Stomach (tissue), 9 donors: ENCODE measurements around the gene NDUFV1. TPM values are rescaled to one million over a fixed set of nuclear protein-coding genes. Genes with fewer than 3 reads are reported as not detected.

ENCODE experiments used
- DNase-seq, 2 donors: peaks; one replicate each; pipeline versions ENCODE4 v3.0.0 to v3.0.0-alpha.2; 2013 to 2019
- H3K27ac ChIP-seq, 5 donors: fragments of 200-600 bp in 4 of 5; sonication (generic) in 4 of 5; one replicate each; pipeline ENCODE4 v1.5.1; 2013 to 2019; ENCODE audit warnings: mild to moderate bottlenecking in 1 of 5, moderate library complexity in 1 of 5
- H3K27me3 ChIP-seq, 3 donors: fragments of 200-600 bp; sonication (generic); one replicate each; pipeline ENCODE4 v1.5.1; 2017 to 2019; ENCODE audit warnings: mixed run types in 1 of 3
- H3K36me3 ChIP-seq, 4 donors: fragments of 200-600 bp; sonication (generic); 1 replicate in 3 of 4; 2 replicates in 1 of 4; pipeline ENCODE4 v1.5.1; 2016 to 2019
- H3K4me1 ChIP-seq, 4 donors: fragments of 200-600 bp; sonication (generic); one replicate each; pipeline ENCODE4 v1.5.1; 2016 to 2019
- H3K4me3 ChIP-seq, 4 donors: fragments of 200-600 bp; sonication (generic) in 3 of 4; one replicate each; pipeline ENCODE4 v1.5.1; 2016 to 2019; ENCODE audit warnings: mild to moderate bottlenecking in 1 of 4
- H3K9me3 ChIP-seq, 4 donors: fragments of 200-600 bp; sonication (generic); one replicate each; pipeline ENCODE4 v1.5.1; 2016 to 2019
- EP300 ChIP-seq: sonication (generic); formaldehyde crosslinking; IDR thresholded peaks from one replicate; pipeline ENCODE4 v1.6.1; 2017; ENCODE audit warnings: antibody characterized with exemption
- POLR2A ChIP-seq, 4 donors: fragments of 450-650 bp; IDR thresholded peaks; one replicate each; pipeline ENCODE4 v1.6.1; 2016; ENCODE audit warnings: antibody characterized with exemption in 4 of 4, control low read depth in 2 of 4, mild to moderate bottlenecking in 1 of 4, moderate library complexity in 1 of 4
- POLR2AphosphoS5 ChIP-seq, 3 donors: sonication (generic); formaldehyde crosslinking; IDR thresholded peaks; one replicate each; pipeline ENCODE4 v1.6.1; 2016; ENCODE audit warnings: antibody characterized with exemption in 3 of 3
- WGBS, 5 donors: extraction: QIAGEN DNeasy Blood & Tissue Kit in 3 of 5; methylation state at CpG; one replicate each; pipeline versions ENCODE4 v1.1.5 to v1.1.7; 2013 to 2018; 5-methylcytosine and 5-hydroxymethylcytosine counted together
- intact Hi-C: fragments of 100-400 bp; cut with DNase I; formaldehyde crosslinking; loops from one replicate; pipeline ENCODE4 v1.15.1; 2023; ENCODE audit warnings: low total_unique reads
- polyA plus RNA-seq, 3 donors: library from polyadenylated mRNA; stranded (reverse); fragments of 200-250 nt; gene quantifications; one replicate each; pipeline ENCODE4 v1.2.3, GENCODE V29; 2013
- total RNA-seq, 5 donors: library from RNA; depleted of rRNA; stranded (reverse); fragments of >200 nt; gene quantifications; one replicate each; pipeline versions ENCODE4 v1.1.0 to v1.2.3, GENCODE V29; 2014 to 2016
- TF ChIP-seq, protein P1 (sequence below), 7 experiments: fragments of 450-650 bp in 4 of 7; fragments of 200-600 bp in 3 of 7; sonication (generic) in 3 of 7; IDR thresholded peaks; one replicate each; pipeline ENCODE4 v1.5.1; 2016 to 2019; ENCODE audit warnings: antibody characterized with exemption in 7 of 7, control low read depth in 2 of 7, mild to moderate bottlenecking in 1 of 7
- donor health status: healthy with polysubstance abuse.
- donor health status: Bipolar disorder and iron deficiency.
- donor health status: healthy.

The NDUFV1 gene
- total and polyA plus RNA-seq, 8 donors, result 148 to 806 (median 200) TPM

DNA sequence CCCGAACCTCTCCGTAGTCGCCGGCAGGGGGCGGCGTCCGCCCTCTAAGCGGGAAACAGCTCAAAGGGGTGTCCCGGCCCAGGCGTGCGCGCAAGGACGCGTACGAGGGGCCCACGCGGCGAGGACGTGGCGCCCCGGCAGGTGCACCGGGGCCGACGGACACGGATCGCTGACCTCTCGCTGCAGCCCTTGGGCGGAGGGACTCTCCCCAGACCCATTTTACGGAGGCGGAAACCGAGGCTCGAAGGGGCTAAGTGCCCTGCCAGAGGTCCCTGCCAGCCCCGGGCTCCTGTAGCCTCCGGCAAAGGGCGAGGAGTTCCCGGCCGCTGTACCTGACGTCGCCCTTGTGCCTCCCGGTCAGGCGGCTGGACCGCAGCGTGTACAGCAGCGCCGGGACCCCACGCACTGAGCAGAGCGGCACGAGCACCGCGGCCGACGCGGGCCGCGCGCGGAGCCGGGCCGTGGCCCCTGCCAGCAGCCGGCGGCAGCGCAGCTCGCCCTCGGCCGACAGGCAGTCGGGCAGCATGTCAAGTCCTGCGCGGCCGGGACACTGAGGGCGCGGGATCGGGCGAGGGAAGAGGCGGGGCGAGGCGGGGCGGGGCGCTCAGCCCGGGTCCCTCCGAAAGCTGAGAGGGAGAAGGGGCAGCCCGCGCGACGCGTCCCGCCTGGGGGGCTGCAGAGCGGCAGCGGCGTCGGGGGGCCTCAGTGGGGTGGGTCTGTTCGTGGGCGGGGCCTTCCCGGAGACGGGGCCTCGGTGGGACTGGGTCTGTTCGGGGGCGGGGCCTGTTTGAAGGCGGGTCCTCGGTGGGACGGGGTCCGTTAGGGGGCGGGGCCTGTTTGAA is 22.9 kb downstream of the NDUFV1 start, which contains the start of gene NUDT8:
Gene NUDT8, minus strand, starts transcription at position 552 of the 842 bp plus-strand sequence. Its CDS starts 26 bp downstream, at position 526.
- H3K9me3 ChIP-seq, result no peaks in the 10 kb centered on the region
- H3K27me3 ChIP-seq, result no peaks in the 10 kb centered on the region
- peak within 1 kb of the TSS; percentile 93 to 98 (median 96) for H3K27ac ChIP-seq
- 0 to 1% (median 0%) methylated on average over 47 to 98 of the region's 102 CpGs for WGBS, 5 donors
- no peak for TF ChIP-seq EP300
- TF ChIP-seq, protein P1, sequence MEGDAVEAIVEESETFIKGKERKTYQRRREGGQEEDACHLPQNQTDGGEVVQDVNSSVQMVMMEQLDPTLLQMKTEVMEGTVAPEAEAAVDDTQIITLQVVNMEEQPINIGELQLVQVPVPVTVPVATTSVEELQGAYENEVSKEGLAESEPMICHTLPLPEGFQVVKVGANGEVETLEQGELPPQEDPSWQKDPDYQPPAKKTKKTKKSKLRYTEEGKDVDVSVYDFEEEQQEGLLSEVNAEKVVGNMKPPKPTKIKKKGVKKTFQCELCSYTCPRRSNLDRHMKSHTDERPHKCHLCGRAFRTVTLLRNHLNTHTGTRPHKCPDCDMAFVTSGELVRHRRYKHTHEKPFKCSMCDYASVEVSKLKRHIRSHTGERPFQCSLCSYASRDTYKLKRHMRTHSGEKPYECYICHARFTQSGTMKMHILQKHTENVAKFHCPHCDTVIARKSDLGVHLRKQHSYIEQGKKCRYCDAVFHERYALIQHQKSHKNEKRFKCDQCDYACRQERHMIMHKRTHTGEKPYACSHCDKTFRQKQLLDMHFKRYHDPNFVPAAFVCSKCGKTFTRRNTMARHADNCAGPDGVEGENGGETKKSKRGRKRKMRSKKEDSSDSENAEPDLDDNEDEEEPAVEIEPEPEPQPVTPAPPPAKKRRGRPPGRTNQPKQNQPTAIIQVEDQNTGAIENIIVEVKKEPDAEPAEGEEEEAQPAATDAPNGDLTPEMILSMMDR (IDR thresholded peaks at IDR 0.05), result peak in 5 of 7 experiments; percentile 15 to 90 (median 77)
- TF ChIP-seq POLR2AphosphoS5 (IDR thresholded peaks at IDR 0.05), result peak in 2 of 3 donors; percentile 54 to 84
- no peak for TF ChIP-seq POLR2A (IDR thresholded peaks at IDR 0.05)
- intact Hi-C loops, result no loop called here
- H3K4me1 ChIP-seq, result peaks cover 15 to 48% (median 42%) of the 10 kb centered on the region in 4 donors
- DNase-seq, result peak; percentile 89 to 93
- H3K36me3 ChIP-seq, result no peaks in the 10 kb centered on the region
- peak within 1 kb of the TSS; percentile 58 to 72 (median 66) for H3K4me3 ChIP-seq

DNA sequence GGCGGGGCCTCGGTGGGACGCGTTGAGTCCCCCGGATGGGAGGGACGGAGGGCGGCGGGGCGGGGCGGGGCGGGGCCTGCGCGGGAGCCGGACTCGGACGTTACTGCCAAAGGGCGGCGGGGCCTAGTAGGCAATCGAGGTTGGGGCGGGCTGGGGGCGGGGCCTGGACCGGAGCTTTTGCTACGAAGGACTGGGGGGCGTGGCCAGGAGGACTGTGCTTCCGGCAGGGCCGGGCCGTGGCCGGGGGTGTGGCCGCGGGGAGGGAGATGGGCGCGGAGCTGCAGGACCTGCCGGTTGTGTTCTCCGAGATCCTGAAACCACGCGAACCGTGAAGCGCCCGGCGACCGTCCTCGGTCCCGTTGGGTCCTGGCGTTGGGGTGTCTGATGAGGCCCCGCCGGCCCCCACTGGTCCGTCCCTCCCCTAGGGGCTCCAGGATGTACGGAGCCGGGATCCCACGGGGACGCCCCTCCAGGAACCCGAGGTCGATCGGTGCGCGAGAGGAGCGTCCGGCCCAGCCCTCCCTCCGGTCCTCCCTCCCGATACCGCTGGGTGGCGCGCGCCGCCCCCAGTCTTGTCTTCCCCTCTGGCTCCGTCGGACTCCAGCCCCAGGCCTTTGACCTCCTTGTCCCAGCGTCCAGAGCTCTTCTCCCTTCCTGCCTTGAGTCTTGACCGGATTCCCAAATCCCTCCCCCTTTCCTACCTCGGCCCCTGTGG is 23.6 kb downstream of the NDUFV1 start:
- peak overlapping the region; percentile 88 to 98 (median 95) for H3K27ac ChIP-seq
- 0 to 2% (median 1%) methylated on average over 38 to 70 of the region's 70 CpGs for whole genome bisulfite sequencing, 5 donors
- H3K4me3 ChIP-seq, result peak overlapping the region; percentile 58 to 72 (median 66)
- intact Hi-C loops, result no loop called here
- DNase-seq, result peak; percentile 99 to 100
- H3K9me3 ChIP-seq, result no peaks in the 10 kb centered on the region
- TF ChIP-seq, protein P1 (IDR thresholded peaks at IDR 0.05), result peak in 6 of 7 experiments; percentile 25 to 82 (median 63)
- TF ChIP-seq POLR2AphosphoS5 (IDR thresholded peaks at IDR 0.05) (peak in 2 of 3 donors; percentile 71 to 86), EP300 (no peak), POLR2A (IDR thresholded peaks at IDR 0.05) (peak in 2 of 4 donors; percentile 23 to 51)
- peaks cover 15 to 48% (median 42%) of the 10 kb centered on the region in 4 donors for H3K4me1 ChIP-seq
- H3K27me3 ChIP-seq, result no peaks in the 10 kb centered on the region
- no peaks in the 10 kb centered on the region for H3K36me3 ChIP-seq

DNA sequence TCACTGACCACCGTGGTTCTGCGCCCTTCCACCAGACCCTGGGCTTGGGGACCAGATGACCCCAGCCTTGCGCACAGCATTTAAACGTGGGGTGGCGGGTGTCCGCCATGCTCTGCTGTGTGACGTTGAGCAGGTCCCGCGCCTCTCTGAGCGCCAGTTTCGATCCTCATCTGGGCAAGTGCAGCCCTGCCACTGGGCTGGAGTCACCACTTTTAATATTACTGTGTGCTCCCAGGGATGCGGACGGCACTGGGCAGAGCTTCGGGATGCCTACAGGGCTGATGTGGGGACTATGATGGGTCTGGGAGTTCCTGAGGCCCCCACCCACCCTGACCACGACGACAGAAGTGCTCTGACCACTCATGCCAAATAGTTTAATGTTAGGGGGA is 24.2 kb downstream of the NDUFV1 start:
- Histone ChIP-seq H3K9me3 (no peaks in the 10 kb centered on the region), H3K27me3 (no peaks in the 10 kb centered on the region), H3K4me1 (peaks cover 15 to 48% (median 42%) of the 10 kb centered on the region in 4 donors), H3K36me3 (no peaks in the 10 kb centered on the region), H3K4me3 (peak overlapping the region; percentile 58 to 72 (median 66)), H3K27ac (peak overlapping the region; percentile 88 to 98 (median 95))
- intact Hi-C loops, result no loop called here
- WGBS, 5 donors, result 57 to 69% (median 64%) methylated on average over 12 to 16 of the region's 16 CpGs
- TF ChIP-seq, protein P1 (IDR thresholded peaks at IDR 0.05), result no peak
- no peak for TF ChIP-seq EP300
- TF ChIP-seq POLR2A (IDR thresholded peaks at IDR 0.05), result no peak
- no peak for DNase-seq

DNA sequence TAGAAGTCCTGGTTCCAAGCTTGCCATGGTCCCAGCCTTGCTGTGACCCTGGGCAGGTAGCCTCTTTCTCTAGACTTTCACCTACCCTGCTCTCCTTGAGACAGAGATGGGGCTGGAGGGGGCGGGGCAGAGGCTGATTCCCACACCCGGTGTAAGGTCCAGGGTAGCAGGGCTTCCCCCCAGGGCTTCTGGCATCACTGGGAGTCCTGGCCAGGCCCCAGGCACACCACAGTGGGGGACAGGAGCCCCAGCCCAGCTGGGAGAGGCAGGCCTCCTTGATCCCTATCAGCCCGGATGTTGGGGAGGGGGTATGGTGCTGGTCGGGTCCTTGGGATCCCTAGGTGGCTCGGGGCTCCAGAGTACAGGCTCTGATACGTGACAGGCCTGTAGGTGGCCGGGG is 24.7 kb downstream of the NDUFV1 start:
- no peaks in the 10 kb centered on the region for H3K27me3 ChIP-seq
- 71 to 87% (median 79%) methylated on average over 6 to 7 of the region's 7 CpGs for WGBS, 5 donors
- H3K36me3 ChIP-seq, result no peaks in the 10 kb centered on the region
- intact Hi-C loops, result no loop called here
- no peaks in the 10 kb centered on the region for H3K9me3 ChIP-seq
- TF ChIP-seq, protein P1 (IDR thresholded peaks at IDR 0.05), result no peak
- TF ChIP-seq EP300 (no peak), POLR2AphosphoS5 (IDR thresholded peaks at IDR 0.05) (no peak), POLR2A (IDR thresholded peaks at IDR 0.05) (no peak)
- H3K4me1 ChIP-seq, result peaks cover 15 to 48% (median 42%) of the 10 kb centered on the region in 4 donors
- no peak overlapping the region for H3K4me3 ChIP-seq
- H3K27ac ChIP-seq, result peak overlapping the region in 4 of 5 donors; percentile 88 to 98 (median 96)
- DNase-seq, result no peak
